AG08396 (cell line): ENCODE measurements around the gene HMGN1.

Source experiments
- DNase-seq: peaks from one replicate; pipeline ENCODE4 v3.0.0; 2012; ENCODE audit warnings: low spot score, mixed read lengths

HMGN1 gene

DNA sequence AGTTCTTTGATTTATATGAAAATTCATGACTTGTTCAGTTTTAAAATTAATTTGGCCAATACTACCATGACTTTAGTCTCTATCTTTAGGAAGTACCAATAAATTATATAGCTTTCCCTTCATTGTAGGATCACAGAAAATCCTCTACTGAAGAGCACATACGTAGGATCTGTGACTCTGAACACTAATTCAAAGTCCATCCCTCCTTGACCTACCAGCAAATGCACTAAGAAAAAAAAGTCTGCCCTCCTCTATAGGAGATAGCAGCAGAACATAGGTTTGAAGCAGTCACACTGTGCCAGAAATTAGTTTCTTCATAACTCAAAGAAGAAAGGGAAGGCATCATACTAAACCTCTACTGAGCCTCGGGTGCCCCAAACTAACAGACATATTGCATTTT lies 52.0 kb downstream of the HMGN1 start:
- DNase-seq = no peak
